GM12865 (cell line): ENCODE results near the gene PRDX2.
A peak's percentile ranks its signal among the peaks of the same experiment; 100 is the strongest.

Experiments used
- DNase-seq: peaks from one replicate; pipeline ENCODE4 v3.0.0; 2010; ENCODE audit warnings: low read depth
- H3K4me3 ChIP-seq: 2 replicates; pipeline ENCODE4 v1.5.1; 2011; ENCODE audit warnings: mild to moderate bottlenecking, low read depth, low read length, control low read depth
- TF ChIP-seq, protein P1 (sequence below): IDR thresholded peaks from 2 replicates; pipeline ENCODE4 v1.5.1; 2011; ENCODE audit warnings: low read length, control low read depth, low read depth, inconsistent platforms; ENCODE audit not compliant: insufficient read depth; ENCODE audit errors: missing control alignments

Gene PRDX2

DNA sequence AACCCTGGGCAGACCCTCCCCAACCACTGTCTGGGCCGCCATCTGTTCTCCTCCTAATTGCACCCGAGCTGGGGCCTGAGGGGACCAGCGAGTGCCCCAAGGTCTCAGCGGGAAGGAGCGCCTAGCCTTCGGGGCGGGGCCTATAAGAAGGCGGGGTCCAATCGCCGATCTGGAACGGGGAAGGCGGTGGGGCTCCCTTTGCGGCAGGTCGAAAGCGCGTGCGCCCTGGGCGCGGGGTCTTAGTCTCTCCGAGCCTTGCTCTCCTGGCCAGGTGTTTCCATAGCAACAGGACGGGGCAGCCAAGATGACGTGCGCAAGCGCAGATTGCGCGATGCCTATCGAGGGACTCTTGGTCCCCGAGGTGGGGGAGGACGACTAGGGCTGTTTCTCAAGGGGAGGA is 39.5 kb upstream of the PRDX2 start:
- H3K4me3 ChIP-seq, result no peak overlapping the region
- TF ChIP-seq, protein P1, sequence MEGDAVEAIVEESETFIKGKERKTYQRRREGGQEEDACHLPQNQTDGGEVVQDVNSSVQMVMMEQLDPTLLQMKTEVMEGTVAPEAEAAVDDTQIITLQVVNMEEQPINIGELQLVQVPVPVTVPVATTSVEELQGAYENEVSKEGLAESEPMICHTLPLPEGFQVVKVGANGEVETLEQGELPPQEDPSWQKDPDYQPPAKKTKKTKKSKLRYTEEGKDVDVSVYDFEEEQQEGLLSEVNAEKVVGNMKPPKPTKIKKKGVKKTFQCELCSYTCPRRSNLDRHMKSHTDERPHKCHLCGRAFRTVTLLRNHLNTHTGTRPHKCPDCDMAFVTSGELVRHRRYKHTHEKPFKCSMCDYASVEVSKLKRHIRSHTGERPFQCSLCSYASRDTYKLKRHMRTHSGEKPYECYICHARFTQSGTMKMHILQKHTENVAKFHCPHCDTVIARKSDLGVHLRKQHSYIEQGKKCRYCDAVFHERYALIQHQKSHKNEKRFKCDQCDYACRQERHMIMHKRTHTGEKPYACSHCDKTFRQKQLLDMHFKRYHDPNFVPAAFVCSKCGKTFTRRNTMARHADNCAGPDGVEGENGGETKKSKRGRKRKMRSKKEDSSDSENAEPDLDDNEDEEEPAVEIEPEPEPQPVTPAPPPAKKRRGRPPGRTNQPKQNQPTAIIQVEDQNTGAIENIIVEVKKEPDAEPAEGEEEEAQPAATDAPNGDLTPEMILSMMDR, result no peak
- DNase-seq, result peak; percentile 35

DNA sequence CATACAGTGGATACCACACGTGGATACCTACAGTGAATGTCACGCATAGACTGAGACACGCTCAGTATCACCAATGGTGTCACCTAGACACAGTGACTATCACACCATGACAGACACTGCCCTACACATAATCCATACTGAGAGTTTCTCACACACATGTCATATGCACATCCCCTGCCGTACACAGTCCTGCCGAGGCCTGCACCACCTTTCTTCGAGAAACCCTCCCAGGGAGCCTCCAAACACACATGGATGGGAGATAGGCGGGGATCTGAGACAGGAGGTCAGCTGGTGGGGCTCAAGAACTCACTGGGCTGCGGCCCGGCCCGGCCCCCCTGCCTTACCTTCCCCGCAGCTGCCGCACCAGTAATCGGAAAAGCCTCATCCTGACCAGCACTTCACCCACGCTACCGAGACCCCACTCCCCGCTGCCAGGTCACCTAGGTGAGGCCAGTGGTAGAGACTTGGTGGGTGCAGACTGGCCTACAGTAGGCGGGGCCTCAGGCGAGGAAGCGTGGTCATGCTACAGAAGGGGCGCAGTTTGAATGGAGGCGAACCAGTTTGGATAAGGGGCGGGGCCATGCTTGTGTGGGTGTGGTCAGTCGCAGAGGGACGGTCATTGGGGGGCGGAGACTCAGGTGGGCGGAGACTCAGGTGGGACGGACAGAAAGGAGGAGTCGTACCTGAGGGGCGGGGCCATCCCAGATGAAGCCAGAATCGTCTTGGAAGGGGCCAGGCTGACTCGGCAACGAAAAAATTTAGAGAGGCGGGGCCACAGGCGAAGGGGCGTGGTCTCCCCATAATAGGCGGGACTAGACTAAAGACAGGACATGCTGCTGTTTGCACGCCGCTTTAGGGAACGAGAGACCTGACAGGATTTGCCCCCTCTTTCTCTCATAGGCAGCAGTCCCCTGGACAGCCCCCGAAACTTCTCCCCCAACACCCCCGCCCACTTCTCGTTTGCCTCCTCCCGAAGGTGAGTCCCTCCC is 38.8 kb upstream of the PRDX2 start:
- DNase-seq, result peak; percentile 76
- H3K4me3 ChIP-seq, result no peak overlapping the region
- TF ChIP-seq, protein P1, result no peak

DNA sequence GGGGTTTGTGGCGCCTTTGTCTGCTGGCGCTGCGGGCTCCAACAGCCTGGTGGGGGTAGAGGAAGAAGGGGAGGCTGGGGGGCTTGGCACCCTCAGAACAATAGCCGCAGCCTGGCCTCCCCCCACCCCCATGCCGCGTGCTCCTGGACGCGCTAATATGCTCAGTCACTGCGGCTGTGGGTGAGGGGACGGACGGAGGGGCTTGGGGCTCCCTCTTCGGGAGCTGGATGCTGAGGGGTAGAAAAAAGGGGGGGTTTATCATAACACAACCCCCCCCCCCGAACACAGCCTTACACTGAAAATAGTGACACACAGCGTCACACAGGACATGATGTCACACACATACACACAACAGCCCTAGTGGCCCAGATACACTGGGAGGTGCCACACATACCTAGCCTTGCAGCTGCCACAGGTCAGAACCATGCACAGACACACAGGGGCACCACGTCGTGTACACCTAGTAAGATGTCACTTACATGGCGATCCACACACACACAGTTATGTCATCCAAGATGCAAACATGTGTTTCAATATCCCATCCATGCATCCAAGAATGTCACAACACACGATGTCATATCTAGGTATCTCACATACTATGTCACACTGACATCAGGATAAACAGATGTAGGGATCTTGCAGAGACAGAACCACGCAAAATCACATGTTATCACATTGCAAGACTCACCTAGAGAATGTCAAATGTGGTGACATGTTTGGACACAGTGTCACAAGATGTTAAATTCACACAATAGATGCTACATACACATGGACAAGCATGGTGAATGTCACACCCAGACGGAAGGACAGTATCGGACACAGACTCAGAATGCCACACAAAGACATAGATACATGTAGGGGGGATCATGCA is 37.5 kb upstream of the PRDX2 start:
- no peak for DNase-seq
- TF ChIP-seq, protein P1, result no peak
- H3K4me3 ChIP-seq, result no peak overlapping the region

DNA sequence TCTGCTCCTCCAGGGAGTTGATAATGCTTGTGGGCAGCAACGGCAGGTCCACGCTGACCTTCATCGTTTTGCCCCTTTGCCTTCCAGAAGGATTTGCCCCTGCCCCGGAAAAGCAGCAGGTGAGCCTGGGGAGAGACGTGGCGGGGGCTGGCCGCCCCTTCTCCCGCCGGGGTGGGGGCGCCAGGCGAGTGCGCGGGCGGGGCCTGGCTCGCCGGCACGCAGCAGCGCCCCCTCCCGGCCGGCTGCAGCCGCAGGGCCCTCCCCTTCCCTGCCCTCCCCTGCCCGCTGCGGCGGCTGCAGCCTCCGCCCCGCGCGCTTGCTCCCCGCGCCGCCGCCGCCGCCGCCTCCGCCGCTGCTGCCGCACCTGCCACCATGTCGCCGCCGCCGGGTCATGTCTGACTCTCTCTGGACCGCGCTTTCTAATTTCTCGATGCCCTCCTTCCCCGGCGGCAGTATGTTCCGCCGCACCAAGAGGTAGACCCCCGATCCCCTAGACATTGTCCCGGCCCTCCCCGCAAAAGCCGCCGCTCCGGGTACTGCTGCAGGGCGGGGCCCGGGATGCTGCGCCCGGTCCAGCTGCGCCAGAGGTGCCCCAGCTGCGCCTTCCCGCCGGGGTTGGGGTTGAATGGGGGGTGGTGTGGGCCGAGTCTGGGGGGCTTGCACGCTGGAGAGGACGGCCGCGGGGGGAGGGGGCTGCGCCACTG is 36.7 kb upstream of the PRDX2 start, which contains the start of gene MAST1:
MAST1 (plus strand) TSS at position 334 of the 704 bp plus-strand sequence; CDS start at position 392, 58 bp downstream.
- DNase-seq, result peak; percentile 39
- no peak within 1 kb of the TSS for H3K4me3 ChIP-seq
- TF ChIP-seq, protein P1, result peak; percentile 47

DNA sequence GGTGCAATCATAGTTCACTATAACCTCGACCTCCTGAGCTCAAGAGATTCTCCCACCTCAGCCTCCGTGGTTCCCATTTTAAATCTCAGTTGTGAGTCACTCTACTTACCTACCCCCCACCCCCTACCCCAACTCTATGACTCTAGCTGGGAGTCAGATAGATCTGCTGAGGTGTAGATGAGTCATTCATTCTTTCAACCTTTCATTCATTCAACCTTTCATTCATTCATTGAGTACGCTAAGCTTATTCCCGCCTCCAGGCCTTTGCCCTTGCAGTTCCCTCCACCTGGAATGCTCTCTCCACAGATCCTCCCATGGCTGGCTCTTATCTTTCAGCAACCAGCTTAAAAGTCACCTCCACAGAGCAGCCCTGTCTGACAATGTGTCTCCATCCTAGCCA is 35.6 kb upstream of the PRDX2 start:
- no peak for DNase-seq
- no peak overlapping the region for H3K4me3 ChIP-seq
- TF ChIP-seq, protein P1, result no peak

DNA sequence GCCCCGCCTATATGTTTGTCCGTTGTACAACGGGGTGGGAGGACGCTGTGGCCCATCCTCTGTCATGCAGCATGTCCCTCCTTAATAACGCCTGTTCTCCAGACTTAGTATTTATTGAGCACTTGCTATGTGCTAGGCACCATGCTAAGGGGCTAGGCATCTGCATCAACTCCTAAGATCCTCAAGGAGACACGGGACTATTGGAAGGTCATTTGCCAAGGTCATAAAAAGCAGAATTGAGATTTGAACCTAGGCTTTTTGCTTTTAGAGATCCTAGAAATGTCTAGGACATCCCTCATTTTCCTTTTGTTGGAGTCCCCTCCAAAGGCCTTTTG is 34.9 kb upstream of the PRDX2 start:
- DNase-seq, result no peak
- no peak overlapping the region for H3K4me3 ChIP-seq
- TF ChIP-seq, protein P1, result no peak
